AG10803 (cell line): ENCODE results near the gene ETV3L.

ENCODE experiments used
- DNase-seq: peaks from one replicate; pipeline ENCODE4 v3.0.0; 2010; ENCODE audit warnings: low read depth
- H3K4me3 ChIP-seq: 2 replicates; pipeline ENCODE4 v1.5.1; 2011; ENCODE audit warnings: mild to moderate bottlenecking, low read length, control low read depth
- TF ChIP-seq, protein P1 (sequence below): conservative IDR thresholded peaks from 2 replicates; pipeline ENCODE4 v1.5.1; 2011; ENCODE audit warnings: mild to moderate bottlenecking, low read length, control low read depth, inconsistent platforms

Gene ETV3L

DNA sequence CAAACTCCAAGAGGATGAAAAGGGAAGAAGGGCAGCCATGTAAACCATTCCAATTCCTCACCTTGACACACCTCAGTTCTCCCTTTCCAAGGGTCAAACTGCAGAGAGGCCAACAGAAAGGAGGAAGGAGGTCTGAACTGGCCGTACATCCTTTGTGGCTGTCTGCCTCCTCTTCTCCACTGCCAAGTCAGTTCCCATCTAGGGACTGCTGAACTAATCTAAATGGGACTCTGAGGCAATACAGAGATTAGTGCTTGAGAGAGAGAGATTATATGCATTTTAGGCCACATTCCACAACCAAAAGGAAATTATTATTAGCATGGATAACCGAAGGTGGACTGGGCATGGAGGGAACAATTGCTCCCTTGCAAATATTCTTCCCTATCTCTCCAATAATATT is 56.8 kb downstream of the ETV3L start:
- peak; percentile 17 for DNase-seq
- TF ChIP-seq, protein P1, sequence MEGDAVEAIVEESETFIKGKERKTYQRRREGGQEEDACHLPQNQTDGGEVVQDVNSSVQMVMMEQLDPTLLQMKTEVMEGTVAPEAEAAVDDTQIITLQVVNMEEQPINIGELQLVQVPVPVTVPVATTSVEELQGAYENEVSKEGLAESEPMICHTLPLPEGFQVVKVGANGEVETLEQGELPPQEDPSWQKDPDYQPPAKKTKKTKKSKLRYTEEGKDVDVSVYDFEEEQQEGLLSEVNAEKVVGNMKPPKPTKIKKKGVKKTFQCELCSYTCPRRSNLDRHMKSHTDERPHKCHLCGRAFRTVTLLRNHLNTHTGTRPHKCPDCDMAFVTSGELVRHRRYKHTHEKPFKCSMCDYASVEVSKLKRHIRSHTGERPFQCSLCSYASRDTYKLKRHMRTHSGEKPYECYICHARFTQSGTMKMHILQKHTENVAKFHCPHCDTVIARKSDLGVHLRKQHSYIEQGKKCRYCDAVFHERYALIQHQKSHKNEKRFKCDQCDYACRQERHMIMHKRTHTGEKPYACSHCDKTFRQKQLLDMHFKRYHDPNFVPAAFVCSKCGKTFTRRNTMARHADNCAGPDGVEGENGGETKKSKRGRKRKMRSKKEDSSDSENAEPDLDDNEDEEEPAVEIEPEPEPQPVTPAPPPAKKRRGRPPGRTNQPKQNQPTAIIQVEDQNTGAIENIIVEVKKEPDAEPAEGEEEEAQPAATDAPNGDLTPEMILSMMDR, result no peak
- peak overlapping the region; percentile 69 for H3K4me3 ChIP-seq
